IMR-90 (cell line): ENCODE data around the gene TMEM52B. TPM values are rescaled to one million over a fixed set of nuclear protein-coding genes. Genes with fewer than 3 reads are reported as not detected.

Source experiments
- ATAC-seq: fragments of 200-7000 bp; cut with Tn5 transposase; 2 replicates; pipeline ENCODE4 v1.9.1; 2020; ENCODE audit warnings: low read depth, mild to moderate bottlenecking, moderate library complexity
- BruUV-seq: library from RNA; stranded (reverse); fragments of 400-500 nt; replicated peaks from 2 replicates; lab custom pipeline; 2021; lab: Mats Ljungman, UMichigan
- CTCF ChIA-PET: fragments of 300-600 bp; formaldehyde crosslinking; extraction: SDS; loops from one replicate; lab custom pipeline; 2021; ENCODE audit warnings: antibody characterized with exemption; lab: Yijun Ruan, JAX
- POLR2A ChIA-PET: fragments of 300-600 bp; sonication (Branson Sonifier 250); formaldehyde crosslinking; loops from one replicate; lab custom pipeline; 2022; ENCODE audit warnings: antibody characterized with exemption; ENCODE audit not compliant: unreplicated experiment; lab: Charles Lee
- DNase-seq: peaks from one replicate; pipeline ENCODE4 v3.0.0; 2013
- H2AFZ ChIP-seq: replicated peaks from 2 replicates; pipeline ENCODE3; 2013; ENCODE audit warnings: low read length, mild to moderate bottlenecking; ENCODE audit not compliant: poor library complexity
- H2AK5ac ChIP-seq: 2 replicates; pipeline ENCODE4 v1.6.1; 2013; ENCODE audit warnings: low read depth, low read length, inconsistent platforms
- H2AK9ac ChIP-seq: replicated peaks from 2 replicates; pipeline ENCODE3; 2013; ENCODE audit warnings: mild to moderate bottlenecking, low read depth, low read length, moderate library complexity; ENCODE audit not compliant: poor library complexity
- H2BK120ac ChIP-seq: 2 replicates; pipeline ENCODE4 v1.6.1; 2013; ENCODE audit warnings: low read depth, low read length, inconsistent platforms
- H2BK15ac ChIP-seq: 3 replicates; pipeline ENCODE4 v1.6.1; 2013; ENCODE audit warnings: low read depth, low read length, inconsistent platforms
- H2BK20ac ChIP-seq: 2 replicates; pipeline ENCODE4 v1.6.1; 2013; ENCODE audit warnings: low read depth, mild to moderate bottlenecking, inconsistent platforms, low read length, moderate library complexity
- H2BK5ac ChIP-seq: 2 replicates; pipeline ENCODE4 v1.6.1; 2013; ENCODE audit warnings: mild to moderate bottlenecking, low read depth, low read length, inconsistent platforms; ENCODE audit not compliant: poor library complexity, severe bottlenecking
- H3K14ac ChIP-seq: replicated peaks from 2 replicates; pipeline ENCODE4 v1.6.1; 2013; ENCODE audit warnings: low read depth, low read length, inconsistent platforms
- H3K18ac ChIP-seq: 2 replicates; pipeline ENCODE4 v1.6.1; 2013; ENCODE audit warnings: low read depth, low read length, control low read depth
- H3K23ac ChIP-seq: 2 replicates; pipeline ENCODE4 v1.6.1; 2013; ENCODE audit warnings: low read depth, low read length, inconsistent platforms
- H3K27ac ChIP-seq: 2 replicates; pipeline ENCODE4 v1.5.1; 2013; ENCODE audit warnings: mild to moderate bottlenecking, control low read depth, low read length; ENCODE audit not compliant: insufficient read depth
- H3K27me3 ChIP-seq: 2 replicates; pipeline ENCODE4 v1.6.1; 2013; ENCODE audit warnings: low read length; ENCODE audit not compliant: control insufficient read depth, insufficient read depth
- H3K36me3 ChIP-seq: 2 replicates; pipeline ENCODE4 v1.6.1; 2013; ENCODE audit warnings: low read length, mixed read lengths; ENCODE audit not compliant: control insufficient read depth, insufficient read depth
- H3K4ac ChIP-seq: 2 replicates; pipeline ENCODE4 v1.6.1; 2013; ENCODE audit warnings: low read depth, low read length, inconsistent platforms
- H3K4me1 ChIP-seq: 2 replicates; pipeline ENCODE4 v1.6.1; 2013; ENCODE audit warnings: low read length, mixed read lengths; ENCODE audit not compliant: control insufficient read depth, insufficient read depth
- H3K4me2 ChIP-seq: 2 replicates; pipeline ENCODE4 v1.6.1; 2013; ENCODE audit warnings: low read depth, mild to moderate bottlenecking, control low read depth, low read length, moderate library complexity
- H3K4me3 ChIP-seq: 2 replicates; pipeline ENCODE4 v1.5.1; 2013; ENCODE audit warnings: low read depth, mild to moderate bottlenecking, control low read depth, low read length, moderate library complexity; ENCODE audit not compliant: insufficient read depth
- H3K56ac ChIP-seq: 2 replicates; pipeline ENCODE4 v1.6.1; 2013; ENCODE audit warnings: low read length, inconsistent platforms; ENCODE audit not compliant: insufficient read depth; ENCODE audit errors: extremely low read depth
- H3K79me1 ChIP-seq, 2 experiments: 2 replicates each; pipeline ENCODE4 v1.6.1; 2013; ENCODE audit warnings: low read length in 2 of 2, inconsistent platforms in 1 of 2, low read depth in 1 of 2
- H3K9ac ChIP-seq: 2 replicates; pipeline ENCODE4 v1.6.1; 2013; ENCODE audit warnings: low read depth, low read length, control low read depth
- H3K9me1 ChIP-seq: 2 replicates; pipeline ENCODE4 v1.6.1; 2013; ENCODE audit warnings: low read length, inconsistent platforms; ENCODE audit not compliant: insufficient read depth
- H3K9me3 ChIP-seq: 2 replicates; pipeline ENCODE4 v1.6.1; 2013; ENCODE audit warnings: low read length; ENCODE audit not compliant: control insufficient read depth, insufficient read depth
- H4K20me1 ChIP-seq: 2 replicates; pipeline ENCODE4 v1.6.1; 2013; ENCODE audit warnings: low read length, inconsistent platforms; ENCODE audit not compliant: insufficient read depth
- H4K5ac ChIP-seq: 2 replicates; pipeline ENCODE4 v1.6.1; 2013; ENCODE audit warnings: mild to moderate bottlenecking, low read depth, low read length, control low read depth
- H4K8ac ChIP-seq, 2 experiments: 2 replicates each; pipeline ENCODE4 v1.6.1; 2013; ENCODE audit warnings: low read depth in 2 of 2, low read length in 2 of 2, control low read depth in 1 of 2, inconsistent platforms in 1 of 2
- H4K91ac ChIP-seq: 2 replicates; pipeline ENCODE4 v1.6.1; 2013; ENCODE audit warnings: low read depth, low read length, inconsistent platforms; ENCODE audit not compliant: insufficient read depth
- CEBPB ChIP-seq: IDR thresholded peaks from 2 replicates; pipeline ENCODE4 v1.6.1; 2012; ENCODE audit warnings: low read depth, low read length, improper control_type of control experiment
- FOS ChIP-seq: fragments of 150-350 bp; IDR thresholded peaks from 2 replicates; pipeline ENCODE4 v1.6.1; 2016; ENCODE audit warnings: low read depth, low read length
- MAZ ChIP-seq: IDR thresholded peaks from 2 replicates; pipeline ENCODE4 v1.6.1; 2012; ENCODE audit warnings: low read depth, mild to moderate bottlenecking, low read length, improper control_type of control experiment, moderate library complexity, borderline replicate concordance
- MXI1 ChIP-seq: IDR thresholded peaks from 2 replicates; pipeline ENCODE4 v1.6.1; 2012; ENCODE audit warnings: low read depth, mild to moderate bottlenecking, low read length, moderate library complexity, borderline replicate concordance
- POLR2A ChIP-seq: IDR thresholded peaks from 2 replicates; pipeline ENCODE4 v1.6.1; 2012; ENCODE audit warnings: mild to moderate bottlenecking, low read depth, low read length
- WGBS, 2 experiments: methylation state at CpG; one replicate each; pipeline versions ENCODE4 v1.1.5 to v1.1.7; 2013; ENCODE audit warnings: missing lambda C conversion rate in 2 of 2; ENCODE audit not compliant: insufficient read length in 1 of 2; ENCODE audit errors: extremely low coverage in 2 of 2; 5-methylcytosine and 5-hydroxymethylcytosine counted together
- dilution Hi-C: fragments of 300-500 bp; cut with HindIII; formaldehyde crosslinking; loops from one replicate; pipeline ENCODE4 v1.14.3; 2018; ENCODE audit warnings: low sequenced_read_pairs; ENCODE audit not compliant: unreplicated experiment
- in situ Hi-C: fragments of 300-500 bp; cut with MboI; formaldehyde crosslinking; loops from 3 replicates; pipeline ENCODE4 v1.14.3; 2019; ENCODE audit warnings: low sequenced_read_pairs, inconsistent platforms, mixed read lengths
- intact Hi-C: fragments of 100-400 bp; cut with micrococcal nuclease; formaldehyde crosslinking; loops from 2 replicates; pipeline ENCODE4 v1.10.0; 2022
- polyA plus RNA-seq, 3 experiments: library from polyadenylated mRNA; depleted of rRNA; stranded (reverse); fragments of >200 nt; gene quantifications; 2 replicates each; pipeline ENCODE4 v1.2.3, GENCODE V29; 2012; ENCODE audit warnings: low replicate concordance in 1 of 3
- total RNA-seq: library from RNA; depleted of rRNA; stranded (reverse); fragments of >200 nt; gene quantifications from 2 replicates; pipeline ENCODE4 v1.2.3, GENCODE V29; 2012

The TMEM52B gene
- total and polyA plus RNA-seq, 2 of the 4 experiments (the other 2 are of a cell fraction), result 2.0 to 3.6 TPM

- intact Hi-C loops (loop anchor here (1.0 to 10.0 kb wide), 6 partner anchors 21 to 468 kb away; partner anchors contain the start of gene CLEC2B), in situ Hi-C loops (no loop called here), dilution Hi-C loops (no loop called here)
- peak within 1 kb of the TSS; percentile 96 for H3K4ac ChIP-seq
- H2BK15ac ChIP-seq, result peak within 1 kb of the TSS; percentile 79
- CTCF ChIA-PET, result interaction anchor here (1.9 kb wide), 1 partner anchor 60 kb away, joined by 6 read pairs; no protein-coding TSS in a partner anchor
- H2AK9ac ChIP-seq, result peak within 1 kb of the TSS; percentile 94
- peak; percentile 82 for DNase-seq
- H2AFZ ChIP-seq, result peak within 1 kb of the TSS; percentile 92
- TF ChIP-seq POLR2A (peak; percentile 88), CEBPB (peak; percentile 70), MXI1 (0 out of 2 replicates have a peak, but pooled peaks have one; percentile 3), FOS (peak; percentile 22; the same call in 1 of the 2 replicates), MAZ (no peak)
- H2BK120ac ChIP-seq, result peak within 1 kb of the TSS; percentile 94
- WGBS, 2 experiments, result 1% methylated on average over 15 of the region's 35 CpGs; no CpG with 5 or more reads in 1 of the 2 experiments
- H2BK5ac ChIP-seq, result peak within 1 kb of the TSS; percentile 88
- H3K4me1 ChIP-seq, result peaks cover 3% of the 10 kb centered on the region; the same call in 1 of the 2 replicates
- no peaks in the 10 kb centered on the region for H3K27me3 ChIP-seq
- peak; percentile 72 for ATAC-seq
- H4K5ac ChIP-seq, result peak within 1 kb of the TSS; percentile 77
- peak within 1 kb of the TSS; percentile 75 to 88 for H4K8ac ChIP-seq
- H3K9me1 ChIP-seq, result peaks cover 7% of the 10 kb centered on the region; the same call in 1 of the 2 replicates
- H3K9ac ChIP-seq, result peak within 1 kb of the TSS; percentile 89
- H3K9me3 ChIP-seq, result no peaks in the 10 kb centered on the region
- peaks cover 22% of the 10 kb centered on the region for H4K20me1 ChIP-seq
- peak within 1 kb of the TSS; percentile 58 for H2BK20ac ChIP-seq
- H3K4me2 ChIP-seq, result peak within 1 kb of the TSS; percentile 91
- H3K14ac ChIP-seq, result peak within 1 kb of the TSS; percentile 98
- H2AK5ac ChIP-seq, result peak within 1 kb of the TSS; percentile 94
- POLR2A ChIA-PET, result interaction anchor here (1.0 to 1.9 kb wide), 2 partner anchors 23 to 41 kb away, joined by 3 to 6 read pairs; partner anchors contain the start of gene OLR1
- H3K23ac ChIP-seq, result peak within 1 kb of the TSS; percentile 98
- peaks cover 6% of the 10 kb centered on the region for H3K36me3 ChIP-seq
- H3K79me1 ChIP-seq, result peaks cover 3 to 26% of the 10 kb centered on the region in 2 experiments; a peak in 3 of 4 replicates
- peak within 1 kb of the TSS; percentile 95 for H3K56ac ChIP-seq
- peak within 1 kb of the TSS; percentile 98 for H3K27ac ChIP-seq
- BruUV-seq, result no TSS peak
- H3K18ac ChIP-seq, result peak within 1 kb of the TSS; percentile 85
- H3K4me3 ChIP-seq, result peak within 1 kb of the TSS; percentile 89
- peak within 1 kb of the TSS; percentile 98 for H4K91ac ChIP-seq
Observed at GRCh38 chr12:10212739-10213131, 33.9 kb downstream of the TMEM52B start, which contains the start of gene GABARAPL1. Gene GABARAPL1, plus strand, starts transcription at chr12:10212877. Its CDS starts 253 bp downstream, at chr12:10213130.
